Nephron (organoid): ENCODE results near the gene MISP.
A peak's percentile ranks its signal among the peaks of the same experiment; 100 is the strongest.

Source experiments
- H3K27ac Mint-ChIP-seq, 3 experiments: 2 replicates each; pipeline ENCODE4 v1.8.0; 2020; ENCODE audit warnings: mixed read lengths in 3 of 3, mild to moderate bottlenecking in 2 of 3, moderate library complexity in 1 of 3
- H3K27me3 Mint-ChIP-seq: 2 replicates; pipeline ENCODE4 v1.8.0; 2021; ENCODE audit warnings: low read depth, mild to moderate bottlenecking, moderate library complexity, mixed read lengths
- H3K36me3 Mint-ChIP-seq: 2 replicates; pipeline ENCODE4 v1.8.0; 2020; ENCODE audit warnings: low read depth, mixed read lengths
- H3K4me1 Mint-ChIP-seq: 2 replicates; pipeline ENCODE4 v1.8.0; 2020; ENCODE audit warnings: mixed read lengths
- H3K4me3 Mint-ChIP-seq, 3 experiments: 2 replicates each; pipeline ENCODE4 v1.8.0; 2020; ENCODE audit warnings: mild to moderate bottlenecking in 3 of 3, mixed read lengths in 3 of 3, moderate library complexity in 2 of 3
- H3K9me3 Mint-ChIP-seq: 2 replicates; pipeline ENCODE4 v1.8.0; 2020; ENCODE audit warnings: mixed read lengths
- CTCF ChIP-seq, 3 experiments: fragments of 200-600 bp; sonication (generic); IDR thresholded peaks; one replicate each; pipeline ENCODE4 v1.5.0; 2021; ENCODE audit warnings: antibody characterized with exemption in 3 of 3; ENCODE audit not compliant: unreplicated experiment in 3 of 3

Gene MISP

GRCh38 chr19:748274-748598 is 2.7 kb upstream of the MISP start:
- Mint-ChIP-seq H3K27me3 (no peaks in the 10 kb centered on the region), H3K27ac (no peak overlapping the region), H3K9me3 (peaks cover 9% of the 10 kb centered on the region), H3K4me1 (peaks cover 12% of the 10 kb centered on the region), H3K4me3 (no peak overlapping the region), H3K36me3 (peaks cover 32% of the 10 kb centered on the region)
- TF ChIP-seq CTCF (IDR thresholded peaks at IDR 0.05; ENCODE audit: unreplicated experiment in 3 of 3): no peak

- TF ChIP-seq CTCF (IDR thresholded peaks at IDR 0.05; ENCODE audit: unreplicated experiment in 3 of 3): no peak
- H3K27me3 Mint-ChIP-seq: no peaks in the 10 kb centered on the region
- H3K36me3 Mint-ChIP-seq: peaks cover 26% of the 10 kb centered on the region
- H3K4me1 Mint-ChIP-seq: peaks cover 7% of the 10 kb centered on the region
- H3K4me3 Mint-ChIP-seq: no peak overlapping the region
- H3K9me3 Mint-ChIP-seq: peaks cover 3% of the 10 kb centered on the region
- no peak overlapping the region for H3K27ac Mint-ChIP-seq
These were observed 1.1 kb upstream of the MISP start for GRCh38 chr19:749811-750210.

- Mint-ChIP-seq H3K36me3 (peaks cover 12% of the 10 kb centered on the region), H3K9me3 (no peaks in the 10 kb centered on the region), H3K4me1 (peaks cover 7% of the 10 kb centered on the region), H3K27ac (peak overlapping the region in 1 of 3 experiments; percentile 30), H3K27me3 (no peaks in the 10 kb centered on the region), H3K4me3 (no peak overlapping the region)
- no peak for TF ChIP-seq CTCF (IDR thresholded peaks at IDR 0.05; ENCODE audit: unreplicated experiment in 3 of 3)
These were observed 809 bp downstream of the MISP start for GRCh38 chr19:751501-752341.

- H3K4me1 Mint-ChIP-seq: peaks cover 7% of the 10 kb centered on the region
- H3K9me3 Mint-ChIP-seq: no peaks in the 10 kb centered on the region
- no peaks in the 10 kb centered on the region for H3K27me3 Mint-ChIP-seq
- no peak for TF ChIP-seq CTCF (IDR thresholded peaks at IDR 0.05; ENCODE audit: unreplicated experiment in 3 of 3)
- peaks cover 7% of the 10 kb centered on the region for H3K36me3 Mint-ChIP-seq
- peak overlapping the region in 1 of 3 experiments; percentile 13 for H3K4me3 Mint-ChIP-seq
- peak overlapping the region; percentile 85 to 93 (median 90) for H3K27ac Mint-ChIP-seq
These were observed 2.0 kb downstream of the MISP start for GRCh38 chr19:752652-753517.

- Mint-ChIP-seq H3K27me3 (peaks cover 1% of the 10 kb centered on the region), H3K36me3 (peaks cover under 1% of the 10 kb centered on the region), H3K4me1 (peaks cover 7% of the 10 kb centered on the region), H3K4me3 (no peak overlapping the region), H3K9me3 (peaks cover 6% of the 10 kb centered on the region), H3K27ac (no peak overlapping the region)
- no peak for TF ChIP-seq CTCF (IDR thresholded peaks at IDR 0.05; ENCODE audit: unreplicated experiment in 3 of 3)
These were observed 3.6 kb downstream of the MISP start for GRCh38 chr19:754530-754929.
